ENCODE results near the gene JCAD. TPM values are rescaled to one million over a fixed set of nuclear protein-coding genes. Genes with fewer than 3 reads are reported as not detected.

JCAD gene
- total and polyA plus RNA-seq, 10 of the 15 experiments (the other 5 are each of a cell fraction or from before 2014, with no cell fraction given): 0.28 TPM; not detected in 9

DNA sequence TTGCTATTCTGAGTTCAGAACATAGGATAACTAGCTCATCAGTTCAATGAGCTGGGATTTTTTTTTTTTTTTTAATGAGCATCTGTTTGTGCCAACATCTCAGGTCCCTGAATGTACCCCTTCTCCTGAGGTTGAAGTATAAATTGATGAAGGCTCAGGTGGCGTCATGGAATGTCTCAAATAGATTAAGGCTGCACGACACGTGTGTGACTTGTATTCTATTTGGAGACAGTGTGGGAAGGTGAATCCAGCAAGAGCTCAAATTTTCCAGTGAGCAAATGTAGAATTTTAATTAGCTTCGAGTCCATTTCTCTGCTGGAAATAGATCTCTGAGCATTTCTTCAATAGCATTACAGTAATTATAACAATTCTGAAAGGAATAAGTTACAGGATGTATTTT is 37.2 kb upstream of the JCAD start:
- intact Hi-C loops (cut with micrococcal nuclease; ENCODE audit: unreplicated experiment) (no loop called here), in situ Hi-C loops (cut with MboI) (no loop called here)
- no peak overlapping the region for H3K27ac ChIP-seq (ENCODE audit: control insufficient read depth, insufficient read depth)
- no peaks in the 10 kb centered on the region for H3K4me1 ChIP-seq (ENCODE audit: control insufficient read depth, insufficient read depth, low read length)
- no peak for FAIRE-seq
- SMC1A ChIA-PET (ENCODE audit: uncharacterized antibody, unreplicated experiment): interaction anchor here (0.9 kb wide), 1 partner anchor 19 kb away, joined by 3 read pairs; no protein-coding TSS in a partner anchor
- H3K9ac ChIP-seq (ENCODE audit: control insufficient read depth, insufficient read depth, low read length): no peak overlapping the region
- POLR2A ChIA-PET: no interaction called here
- RAD21 ChIA-PET (ENCODE audit: unreplicated experiment): interaction anchor here (0.8 kb wide), 1 partner anchor 94 kb away, joined by 3 read pairs; no protein-coding TSS in a partner anchor
- ATAC-seq: no peak
- H4K20me1 ChIP-seq (ENCODE audit: control insufficient read depth, insufficient read depth): no peaks in the 10 kb centered on the region
- no peak for DNase-seq (ENCODE audit: low read depth, low spot score)
- no peaks in the 10 kb centered on the region for H3K9me3 ChIP-seq (replicated peaks; ENCODE audit: control insufficient read depth, insufficient read depth, low read length)
- H3K36me3 ChIP-seq (ENCODE audit: control insufficient read depth in 2 of 2, insufficient read depth in 2 of 2, low read length in 1 of 2): no peaks in the 10 kb centered on the region
- CTCF ChIA-PET: no interaction called here
- H2AFZ ChIP-seq (ENCODE audit: control insufficient read depth, low read depth, low read length): no peak overlapping the region
- no peak overlapping the region for H3K4me3 ChIP-seq
- no peaks in the 10 kb centered on the region for H3K79me2 ChIP-seq (ENCODE audit: control insufficient read depth, insufficient read depth, low read length)
- no TSS peak for BruUV-seq (replicated peaks)
- H3K4me2 ChIP-seq (ENCODE audit: control insufficient read depth, insufficient read depth): no peak overlapping the region
- H3K27me3 ChIP-seq (replicated peaks in 1 of 2; ENCODE audit: control insufficient read depth in 2 of 2, insufficient read depth in 2 of 2, low read length in 1 of 2): no peaks in the 10 kb centered on the region
- WGBS (ENCODE audit: insufficient coverage, insufficient replicate concordance, low lambda C conversion rate, missing lambda C conversion rate): 0% methylated on average over 4 of the region's 4 CpGs
- TF ChIP-seq, protein P1, sequence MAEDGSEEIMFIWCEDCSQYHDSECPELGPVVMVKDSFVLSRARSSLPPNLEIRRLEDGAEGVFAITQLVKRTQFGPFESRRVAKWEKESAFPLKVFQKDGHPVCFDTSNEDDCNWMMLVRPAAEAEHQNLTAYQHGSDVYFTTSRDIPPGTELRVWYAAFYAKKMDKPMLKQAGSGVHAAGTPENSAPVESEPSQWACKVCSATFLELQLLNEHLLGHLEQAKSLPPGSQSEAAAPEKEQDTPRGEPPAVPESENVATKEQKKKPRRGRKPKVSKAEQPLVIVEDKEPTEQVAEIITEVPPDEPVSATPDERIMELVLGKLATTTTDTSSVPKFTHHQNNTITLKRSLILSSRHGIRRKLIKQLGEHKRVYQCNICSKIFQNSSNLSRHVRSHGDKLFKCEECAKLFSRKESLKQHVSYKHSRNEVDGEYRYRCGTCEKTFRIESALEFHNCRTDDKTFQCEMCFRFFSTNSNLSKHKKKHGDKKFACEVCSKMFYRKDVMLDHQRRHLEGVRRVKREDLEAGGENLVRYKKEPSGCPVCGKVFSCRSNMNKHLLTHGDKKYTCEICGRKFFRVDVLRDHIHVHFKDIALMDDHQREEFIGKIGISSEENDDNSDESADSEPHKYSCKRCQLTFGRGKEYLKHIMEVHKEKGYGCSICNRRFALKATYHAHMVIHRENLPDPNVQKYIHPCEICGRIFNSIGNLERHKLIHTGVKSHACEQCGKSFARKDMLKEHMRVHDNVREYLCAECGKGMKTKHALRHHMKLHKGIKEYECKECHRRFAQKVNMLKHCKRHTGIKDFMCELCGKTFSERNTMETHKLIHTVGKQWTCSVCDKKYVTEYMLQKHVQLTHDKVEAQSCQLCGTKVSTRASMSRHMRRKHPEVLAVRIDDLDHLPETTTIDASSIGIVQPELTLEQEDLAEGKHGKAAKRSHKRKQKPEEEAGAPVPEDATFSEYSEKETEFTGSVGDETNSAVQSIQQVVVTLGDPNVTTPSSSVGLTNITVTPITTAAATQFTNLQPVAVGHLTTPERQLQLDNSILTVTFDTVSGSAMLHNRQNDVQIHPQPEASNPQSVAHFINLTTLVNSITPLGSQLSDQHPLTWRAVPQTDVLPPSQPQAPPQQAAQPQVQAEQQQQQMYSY (CRISPR knock-in tag; IDR thresholded peaks at IDR 0.05): no peak
- no peak for TF ChIP-seq POLR2AphosphoS2 (IDR thresholded peaks at IDR 0.05; ENCODE audit: low read depth, low read length)
- TF ChIP-seq ZNF622 (IDR thresholded peaks at IDR 0.05): no peak
- TF ChIP-seq, protein P2, sequence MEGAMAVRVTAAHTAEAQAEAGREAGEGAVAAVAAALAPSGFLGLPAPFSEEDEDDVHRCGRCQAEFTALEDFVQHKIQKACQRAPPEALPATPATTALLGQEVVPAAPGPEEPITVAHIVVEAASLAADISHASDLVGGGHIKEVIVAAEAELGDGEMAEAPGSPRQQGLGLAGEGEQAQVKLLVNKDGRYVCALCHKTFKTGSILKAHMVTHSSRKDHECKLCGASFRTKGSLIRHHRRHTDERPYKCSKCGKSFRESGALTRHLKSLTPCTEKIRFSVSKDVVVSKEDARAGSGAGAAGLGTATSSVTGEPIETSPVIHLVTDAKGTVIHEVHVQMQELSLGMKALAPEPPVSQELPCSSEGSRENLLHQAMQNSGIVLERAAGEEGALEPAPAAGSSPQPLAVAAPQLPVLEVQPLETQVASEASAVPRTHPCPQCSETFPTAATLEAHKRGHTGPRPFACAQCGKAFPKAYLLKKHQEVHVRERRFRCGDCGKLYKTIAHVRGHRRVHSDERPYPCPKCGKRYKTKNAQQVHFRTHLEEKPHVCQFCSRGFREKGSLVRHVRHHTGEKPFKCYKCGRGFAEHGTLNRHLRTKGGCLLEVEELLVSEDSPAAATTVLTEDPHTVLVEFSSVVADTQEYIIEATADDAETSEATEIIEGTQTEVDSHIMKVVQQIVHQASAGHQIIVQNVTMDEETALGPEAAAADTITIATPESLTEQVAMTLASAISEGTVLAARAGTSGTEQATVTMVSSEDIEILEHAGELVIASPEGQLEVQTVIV (IDR thresholded peaks at IDR 0.05; ENCODE audit: borderline replicate concordance, partially characterized antibody): no peak
- TF ChIP-seq, protein P3, sequence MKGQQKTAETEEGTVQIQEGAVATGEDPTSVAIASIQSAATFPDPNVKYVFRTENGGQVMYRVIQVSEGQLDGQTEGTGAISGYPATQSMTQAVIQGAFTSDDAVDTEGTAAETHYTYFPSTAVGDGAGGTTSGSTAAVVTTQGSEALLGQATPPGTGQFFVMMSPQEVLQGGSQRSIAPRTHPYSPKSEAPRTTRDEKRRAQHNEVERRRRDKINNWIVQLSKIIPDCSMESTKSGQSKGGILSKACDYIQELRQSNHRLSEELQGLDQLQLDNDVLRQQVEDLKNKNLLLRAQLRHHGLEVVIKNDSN (IDR thresholded peaks at IDR 0.05; ENCODE audit: borderline replicate concordance, extremely low read length, insufficient read depth, low read depth, low read length): no peak
- TF ChIP-seq, protein P4, sequence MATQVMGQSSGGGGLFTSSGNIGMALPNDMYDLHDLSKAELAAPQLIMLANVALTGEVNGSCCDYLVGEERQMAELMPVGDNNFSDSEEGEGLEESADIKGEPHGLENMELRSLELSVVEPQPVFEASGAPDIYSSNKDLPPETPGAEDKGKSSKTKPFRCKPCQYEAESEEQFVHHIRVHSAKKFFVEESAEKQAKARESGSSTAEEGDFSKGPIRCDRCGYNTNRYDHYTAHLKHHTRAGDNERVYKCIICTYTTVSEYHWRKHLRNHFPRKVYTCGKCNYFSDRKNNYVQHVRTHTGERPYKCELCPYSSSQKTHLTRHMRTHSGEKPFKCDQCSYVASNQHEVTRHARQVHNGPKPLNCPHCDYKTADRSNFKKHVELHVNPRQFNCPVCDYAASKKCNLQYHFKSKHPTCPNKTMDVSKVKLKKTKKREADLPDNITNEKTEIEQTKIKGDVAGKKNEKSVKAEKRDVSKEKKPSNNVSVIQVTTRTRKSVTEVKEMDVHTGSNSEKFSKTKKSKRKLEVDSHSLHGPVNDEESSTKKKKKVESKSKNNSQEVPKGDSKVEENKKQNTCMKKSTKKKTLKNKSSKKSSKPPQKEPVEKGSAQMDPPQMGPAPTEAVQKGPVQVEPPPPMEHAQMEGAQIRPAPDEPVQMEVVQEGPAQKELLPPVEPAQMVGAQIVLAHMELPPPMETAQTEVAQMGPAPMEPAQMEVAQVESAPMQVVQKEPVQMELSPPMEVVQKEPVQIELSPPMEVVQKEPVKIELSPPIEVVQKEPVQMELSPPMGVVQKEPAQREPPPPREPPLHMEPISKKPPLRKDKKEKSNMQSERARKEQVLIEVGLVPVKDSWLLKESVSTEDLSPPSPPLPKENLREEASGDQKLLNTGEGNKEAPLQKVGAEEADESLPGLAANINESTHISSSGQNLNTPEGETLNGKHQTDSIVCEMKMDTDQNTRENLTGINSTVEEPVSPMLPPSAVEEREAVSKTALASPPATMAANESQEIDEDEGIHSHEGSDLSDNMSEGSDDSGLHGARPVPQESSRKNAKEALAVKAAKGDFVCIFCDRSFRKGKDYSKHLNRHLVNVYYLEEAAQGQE (IDR thresholded peaks at IDR 0.05; ENCODE audit: low read depth, low read length): no peak
- no peak for TF ChIP-seq SPI1 (IDR thresholded peaks at IDR 0.05; ENCODE audit: borderline replicate concordance, insufficient read depth, low read depth, low read length)
- no peak for TF ChIP-seq ETV6 (conservative IDR thresholded peaks at IDR 0.05 in 1 of 2, IDR thresholded peaks at IDR 0.05 in 1 of 2; ENCODE audit: borderline replicate concordance in 1 of 2, low read depth in 1 of 2)
- TF ChIP-seq EP300 (IDR thresholded peaks at IDR 0.05; ENCODE audit: borderline replicate concordance in 1 of 2, control insufficient read depth in 1 of 2, low read depth in 2 of 2, low read length in 2 of 2): no peak
- no peak for TF ChIP-seq CEBPB (IDR thresholded peaks at IDR 0.05; ENCODE audit: borderline replicate concordance in 1 of 2, low read depth in 2 of 2, low read length in 2 of 2)
- no peak for TF ChIP-seq NR2C1 (IDR thresholded peaks at IDR 0.05)

Data from GM12878 (cell line).